HG03558 (cell line): ENCODE measurements around the gene UCP1.
"Not testable (repeated sequence)": the region's sequence is repeated elsewhere in the genome, so short reads cannot be mapped to it uniquely, and the experiment has no call there.

Experiments used
- ATAC-seq: cut with Tn5 transposase; IDR thresholded peaks from one replicate; pipeline ENCODE4 v1.9.1; 2021; ENCODE audit warnings: moderate number of reproducible peaks; ENCODE audit not compliant: unreplicated experiment; ENCODE audit errors: extremely low read depth

UCP1 gene

GRCh38 chr4:140556372-140557085 lies 12.2 kb downstream of the UCP1 start:
- ATAC-seq, result peak; percentile 100

GRCh38 chr4:140533951-140534480 lies 34.7 kb downstream of the UCP1 start:
- no peak for ATAC-seq

- no peak for ATAC-seq
Observed at GRCh38 chr4:140529434-140529833, 39.3 kb downstream of the UCP1 start.

- ATAC-seq, result peak; percentile 100
Observed at GRCh38 chr4:140523857-140524742, 44.7 kb downstream of the UCP1 start, which contains the start of gene ELMOD2. Gene ELMOD2 (plus strand): TSS chr4:140524168. CDS start chr4:140525429, 1,261 bp downstream.

GRCh38 chr4:140523370-140523856 lies 45.3 kb downstream of the UCP1 start:
- no peak for ATAC-seq

GRCh38 chr4:140515423-140515822 lies 53.3 kb downstream of the UCP1 start:
- no peak for ATAC-seq

- not testable (repeated sequence) for ATAC-seq
Observed at GRCh38 chr4:140513765-140514164, 55.0 kb downstream of the UCP1 start.
